ENCODE measurements around the gene SMIM38. TPM values are rescaled to one million over a fixed set of nuclear protein-coding genes. Genes with fewer than 3 reads are reported as not detected.
A peak's percentile ranks its signal among the peaks of the same experiment; 100 is the strongest.
"Not testable (repeated sequence)": the region's sequence is repeated elsewhere in the genome, so short reads cannot be mapped to it uniquely, and the experiment has no call there.

The SMIM38 gene
- total RNA-seq, 1 donor from 2014 or later, result 2.2 TPM

- ATAC-seq, result no peak
- peak; percentile 42 for DNase-seq (ENCODE audit: low spot score)
- intact Hi-C loops (cut with DNase I), result loop anchor here (10.0 kb wide), 1 partner anchor 80 kb away; no protein-coding TSS in a partner anchor
Measured at GRCh38 chr11:69134957-69135356, 20.8 kb upstream of the SMIM38 start.

DNA sequence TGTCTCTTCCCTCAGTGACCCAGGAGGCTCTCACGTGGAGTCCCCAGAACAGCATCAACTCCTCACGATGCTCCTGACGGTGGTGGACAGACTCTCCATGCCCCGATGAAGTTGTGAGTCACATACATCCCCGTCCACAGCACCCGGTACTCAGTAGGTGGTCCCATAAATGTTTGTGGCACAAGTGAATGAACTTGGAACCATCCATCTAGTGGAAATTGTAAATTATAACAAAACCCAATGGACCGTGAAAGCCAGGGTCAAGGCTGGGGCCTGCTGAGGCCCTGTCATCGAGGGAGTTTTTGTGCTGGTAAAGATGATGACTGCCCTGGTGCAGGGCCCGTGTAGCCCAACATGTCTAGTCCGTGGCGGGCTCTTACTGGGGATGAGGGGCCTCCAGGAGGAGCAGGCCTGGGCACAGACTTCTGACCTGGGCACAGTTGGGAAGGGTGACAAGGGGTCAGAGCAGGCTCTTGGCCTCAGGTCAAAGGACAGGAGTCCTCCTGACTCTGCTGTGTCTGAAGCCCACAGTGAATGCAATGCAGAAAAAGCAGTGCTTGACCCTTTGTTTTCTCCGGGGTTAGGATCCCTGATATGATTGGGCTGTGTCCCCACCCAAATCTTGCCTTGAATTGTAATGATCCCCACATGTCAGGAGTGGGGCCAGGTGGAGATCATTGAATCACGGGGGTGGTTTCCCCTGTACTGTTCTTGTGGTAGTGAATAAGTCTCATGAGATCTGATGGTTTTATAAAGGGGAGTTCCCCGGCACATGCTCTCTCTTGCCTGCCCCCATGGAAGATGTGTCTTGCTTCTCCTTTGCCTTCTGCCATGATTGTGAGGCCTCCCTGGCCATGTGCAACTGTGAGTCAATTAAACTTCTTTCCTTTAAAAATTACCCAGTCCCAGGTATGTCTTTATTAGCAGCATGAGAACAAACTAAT lies 20.0 kb upstream of the SMIM38 start:
- intact Hi-C loops (cut with DNase I), result loop anchor here (10.0 kb wide), 1 partner anchor 79 kb away; no protein-coding TSS in a partner anchor
- ATAC-seq (no peak), DNase-seq (ENCODE audit: low spot score) (peak; percentile 33)

DNA sequence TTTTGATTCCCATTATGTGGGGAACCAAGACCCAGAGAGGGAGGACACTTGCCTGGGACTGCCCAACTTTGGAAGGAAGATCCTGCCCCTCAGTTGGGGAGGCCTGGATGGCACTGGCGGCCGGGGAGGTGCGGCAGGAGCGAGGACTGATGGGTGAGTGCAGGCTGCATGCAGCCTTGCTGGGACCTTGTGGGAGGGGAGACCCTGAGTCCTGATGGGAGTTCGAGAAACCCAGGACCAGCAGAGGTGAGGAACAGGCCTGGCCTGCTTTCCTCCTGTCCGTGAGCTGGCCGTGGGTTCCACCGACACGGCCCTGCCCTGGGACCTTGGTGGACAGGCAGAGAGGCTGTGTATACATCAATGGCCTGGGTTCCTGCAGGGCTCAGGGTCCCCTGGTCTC lies 19.3 kb upstream of the SMIM38 start:
- ATAC-seq, result no peak
- intact Hi-C loops (cut with DNase I), result loop anchor here (10.0 kb wide), 1 partner anchor 78 kb away; no protein-coding TSS in a partner anchor
- no peak for DNase-seq (ENCODE audit: low spot score)

DNA sequence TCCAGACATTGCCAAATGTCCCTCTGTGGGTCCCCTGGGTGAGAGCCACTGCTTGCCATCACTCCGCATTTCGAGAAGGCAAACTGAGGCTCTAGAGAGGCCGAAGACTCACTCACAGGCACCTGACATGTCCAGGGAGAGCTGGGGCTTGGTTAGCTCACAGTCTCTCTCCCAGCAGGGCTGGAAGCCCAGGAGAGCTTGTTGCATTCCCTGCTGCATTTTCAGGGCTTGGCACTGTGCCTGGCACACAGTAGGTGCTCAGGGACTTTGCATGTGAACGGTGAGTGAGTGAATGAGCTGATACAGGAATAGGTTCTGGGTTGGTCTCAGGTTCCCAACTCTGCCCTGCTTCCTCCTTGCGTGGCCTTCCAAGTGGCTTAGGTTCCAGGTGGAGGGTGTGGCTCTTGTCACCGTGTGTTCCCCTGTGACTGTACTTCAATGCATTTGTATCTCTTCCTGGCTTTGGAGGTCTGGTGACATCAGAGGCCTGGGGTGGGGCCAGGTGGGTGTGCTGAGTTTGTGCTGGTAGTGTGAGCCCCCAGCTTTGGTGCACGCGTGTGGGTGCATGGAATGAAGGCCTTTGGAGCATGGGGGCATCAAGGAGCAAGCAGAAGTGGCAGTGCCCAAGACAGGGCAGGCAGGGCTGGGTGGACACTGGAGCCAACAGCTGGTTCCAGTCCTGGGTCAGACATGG lies 18.4 kb upstream of the SMIM38 start:
- peak; percentile 51 for DNase-seq (ENCODE audit: low spot score)

GRCh38 chr11:69138265-69138664 lies 17.5 kb upstream of the SMIM38 start:
- no peak for ATAC-seq
- intact Hi-C loops (cut with DNase I), result loop anchor here (10.0 kb wide), 1 partner anchor 77 kb away; no protein-coding TSS in a partner anchor
- DNase-seq (ENCODE audit: low spot score), result peak; percentile 54

More for the DNA sequence above, 18.4 kb upstream of the SMIM38 start:
- intact Hi-C loops (cut with DNase I), result loop anchor here (10.0 kb wide), 1 partner anchor 78 kb away; no protein-coding TSS in a partner anchor
- ATAC-seq, result no peak

DNA sequence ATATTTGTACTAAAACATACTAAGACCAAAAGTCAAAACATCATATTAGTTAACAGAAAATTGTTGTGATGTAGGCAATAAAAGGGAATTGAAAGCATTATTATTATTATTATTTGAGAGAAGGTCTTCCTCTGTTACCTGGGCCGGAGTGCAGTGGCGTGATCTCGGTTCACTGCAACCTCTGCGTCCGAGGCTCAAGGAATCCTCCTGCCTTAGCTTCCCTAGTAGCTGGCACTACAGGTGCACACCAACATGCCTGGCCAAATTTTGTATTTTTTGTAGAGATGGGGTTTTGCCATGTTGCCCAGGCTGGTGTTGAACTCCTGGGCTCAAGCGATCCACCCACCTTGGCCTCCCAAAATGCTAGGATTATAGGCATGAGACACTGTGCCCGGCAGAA lies 15.6 kb upstream of the SMIM38 start:
- ATAC-seq; intact Hi-C loops (cut with DNase I); DNase-seq (ENCODE audit: low spot score): not testable (repeated sequence)

DNA sequence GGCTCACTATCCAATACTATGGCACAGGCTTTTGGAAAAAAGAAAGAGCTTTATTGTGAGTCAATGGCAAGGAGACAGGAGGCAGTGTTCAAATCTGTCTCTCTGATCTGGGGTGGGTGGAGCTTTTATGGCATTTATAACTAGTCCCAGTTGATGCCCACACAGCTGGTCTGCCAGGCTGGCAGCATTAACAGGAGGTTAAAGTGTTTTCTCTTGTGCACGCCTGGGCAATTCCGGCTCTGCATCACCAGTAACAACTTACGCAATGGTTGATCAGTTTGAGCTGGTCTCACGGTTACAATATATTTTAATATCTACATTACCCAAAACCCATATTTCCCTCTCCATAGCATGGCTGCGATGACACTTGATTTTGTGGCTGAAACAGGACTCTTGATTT lies 15.1 kb upstream of the SMIM38 start:
- ATAC-seq (peak; percentile 20), DNase-seq (ENCODE audit: low spot score) (no peak)
- intact Hi-C loops (cut with DNase I), result no loop called here

DNA sequence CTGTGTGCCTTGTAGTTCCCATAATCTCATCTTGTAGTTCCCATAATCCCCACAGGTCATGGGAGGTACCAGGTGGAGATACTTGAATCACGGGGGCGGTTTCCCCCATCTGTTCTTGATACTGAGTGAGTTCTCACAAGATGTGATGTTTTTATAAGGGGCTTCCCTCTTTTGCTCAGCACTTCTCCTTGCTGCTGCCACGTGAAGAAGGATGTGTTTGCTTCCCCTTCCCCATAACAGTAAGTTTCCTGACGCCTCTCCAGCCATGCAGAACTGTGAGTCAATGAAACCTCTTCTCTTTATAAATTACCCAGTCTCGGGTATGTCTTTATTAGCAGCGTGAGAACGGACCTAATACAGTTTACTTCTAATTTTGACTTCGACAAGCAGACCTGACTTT lies 14.0 kb upstream of the SMIM38 start:
- no peak for DNase-seq (ENCODE audit: low spot score)
- ATAC-seq, result no peak
- intact Hi-C loops (cut with DNase I), result no loop called here

GRCh38 chr11:69142895-69143294 lies 12.8 kb upstream of the SMIM38 start:
- intact Hi-C loops (cut with DNase I), result no loop called here
- DNase-seq (ENCODE audit: low spot score) (no peak), ATAC-seq (no peak)

- DNase-seq (ENCODE audit: low spot score), result no peak
- ATAC-seq, result no peak
- intact Hi-C loops (cut with DNase I), result no loop called here
Measured at GRCh38 chr11:69144316-69145049, 11.3 kb upstream of the SMIM38 start.

DNA sequence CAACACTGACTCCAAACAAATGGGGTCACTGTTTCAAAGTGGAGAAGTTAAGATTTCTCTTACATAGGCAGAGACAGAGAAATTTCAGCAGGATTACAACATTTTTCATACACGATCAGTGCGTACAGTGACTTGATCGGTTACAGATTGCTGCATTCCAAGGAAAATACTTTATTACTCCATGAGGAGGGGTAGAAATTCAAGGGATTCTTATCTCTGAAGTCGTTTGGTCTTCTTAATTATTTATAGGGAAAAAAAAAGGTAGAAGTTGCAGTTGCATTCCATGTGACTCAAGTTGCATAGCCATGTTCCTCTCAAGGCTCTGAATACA lies 10.7 kb upstream of the SMIM38 start:
- intact Hi-C loops (cut with DNase I), result no loop called here
- DNase-seq (ENCODE audit: low spot score) (no peak), ATAC-seq (no peak)

GRCh38 chr11:69148377-69148762 lies 7.4 kb upstream of the SMIM38 start:
- ATAC-seq (no peak), DNase-seq (ENCODE audit: low spot score) (no peak)
- intact Hi-C loops (cut with DNase I), result no loop called here

DNA sequence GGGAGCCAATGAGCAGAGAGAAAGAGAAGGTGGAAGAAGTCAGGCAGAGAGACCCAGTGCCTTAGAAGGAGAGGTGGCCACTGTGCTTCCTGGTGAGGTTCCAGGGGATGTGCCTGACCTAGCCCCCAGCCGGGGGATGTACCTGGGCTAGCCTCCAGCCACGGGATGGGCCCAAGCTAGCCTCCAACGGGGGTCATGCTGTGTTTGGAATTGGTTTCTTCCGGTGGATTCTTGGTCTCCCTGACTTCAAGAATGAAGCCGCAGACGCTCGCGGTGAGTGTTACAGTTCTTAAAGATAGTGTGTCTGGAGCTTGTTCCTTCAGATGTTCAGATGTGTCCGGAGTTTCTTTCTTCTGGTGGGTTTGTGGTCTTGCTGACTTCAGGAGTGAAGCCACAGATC lies 6.9 kb upstream of the SMIM38 start:
- peak; percentile 38 for DNase-seq (ENCODE audit: low spot score)
- intact Hi-C loops (cut with DNase I), result no loop called here
- no peak for ATAC-seq

DNA sequence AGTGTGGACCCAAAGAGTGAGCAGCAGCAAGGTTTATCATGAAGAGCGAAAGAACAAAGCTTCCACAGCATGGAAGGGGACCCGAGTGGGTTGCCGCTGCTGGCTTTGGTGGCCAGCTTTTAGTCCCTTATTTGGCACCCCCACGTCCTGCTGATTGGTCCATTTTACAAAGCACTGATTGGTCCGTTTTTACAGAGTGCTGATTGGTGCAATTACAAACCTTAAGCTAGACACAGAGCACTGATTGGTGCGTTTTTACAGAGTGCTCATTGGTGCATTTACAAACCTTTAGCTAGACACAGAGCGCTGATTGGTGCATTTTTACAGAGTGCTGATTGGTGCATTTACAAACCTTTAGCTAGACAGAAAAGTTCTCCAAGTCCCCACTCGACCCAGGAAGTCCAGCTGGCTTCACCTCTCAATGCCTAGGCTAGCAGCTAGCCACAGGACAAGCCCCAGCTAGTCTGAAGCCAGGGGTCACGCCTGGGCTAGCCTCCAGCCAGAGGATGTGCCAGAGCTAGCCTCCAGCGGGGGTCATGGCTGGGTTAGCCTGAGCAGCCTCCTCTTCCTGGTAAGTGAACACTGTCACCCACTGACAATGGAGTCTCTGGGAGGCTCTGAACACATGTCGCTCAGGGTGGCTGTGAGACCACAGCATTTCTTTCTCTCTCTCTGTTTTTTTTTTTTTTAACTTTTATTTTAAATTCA lies 6.2 kb upstream of the SMIM38 start:
- intact Hi-C loops (cut with DNase I); ATAC-seq; DNase-seq (ENCODE audit: low spot score): not testable (repeated sequence)

- DNase-seq (ENCODE audit: low spot score) (no peak), ATAC-seq (no peak)
- intact Hi-C loops (cut with DNase I), result no loop called here
Measured at GRCh38 chr11:69150175-69150574, 5.6 kb upstream of the SMIM38 start.

- DNase-seq (ENCODE audit: low spot score), result no peak
- ATAC-seq, result no peak
- intact Hi-C loops (cut with DNase I), result no loop called here
Measured at GRCh38 chr11:69151836-69152235, 3.9 kb upstream of the SMIM38 start.

DNA sequence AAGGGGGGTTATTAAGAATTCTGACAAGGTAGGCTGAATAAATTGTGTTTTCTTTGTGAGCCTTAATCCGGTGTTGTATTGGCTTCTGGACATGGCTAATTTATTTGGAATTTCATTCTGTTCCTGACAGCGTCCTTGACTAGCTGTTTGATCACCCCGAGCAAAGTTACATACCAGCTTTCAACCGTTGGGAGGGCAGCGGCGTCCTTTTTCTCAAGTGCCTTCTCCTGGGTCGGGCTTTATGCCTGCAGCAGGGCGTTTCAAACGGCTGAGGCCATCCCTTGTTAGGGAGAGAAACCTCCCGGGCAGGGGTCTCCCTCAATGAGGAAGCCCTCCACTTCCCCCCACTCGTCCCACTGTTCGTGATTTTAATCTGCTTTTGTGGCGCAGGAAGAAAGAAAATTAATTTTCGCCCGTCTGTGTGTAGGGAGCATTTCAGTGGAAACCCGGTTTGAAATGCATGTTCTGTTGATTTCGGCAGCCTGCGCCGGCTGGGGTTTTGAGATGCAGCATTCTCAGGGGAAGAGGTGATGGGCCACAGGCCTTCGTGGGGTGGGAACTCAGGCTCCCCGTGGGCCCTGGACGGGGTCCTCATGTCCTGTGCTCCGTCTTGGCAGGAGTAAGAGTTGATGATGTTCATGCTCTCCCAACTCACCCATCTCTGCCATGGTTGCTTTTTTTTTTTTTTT lies 2.9 kb upstream of the SMIM38 start:
- DNase-seq (ENCODE audit: low spot score) (no peak), ATAC-seq (no peak)
- intact Hi-C loops (cut with DNase I), result no loop called here

DNA sequence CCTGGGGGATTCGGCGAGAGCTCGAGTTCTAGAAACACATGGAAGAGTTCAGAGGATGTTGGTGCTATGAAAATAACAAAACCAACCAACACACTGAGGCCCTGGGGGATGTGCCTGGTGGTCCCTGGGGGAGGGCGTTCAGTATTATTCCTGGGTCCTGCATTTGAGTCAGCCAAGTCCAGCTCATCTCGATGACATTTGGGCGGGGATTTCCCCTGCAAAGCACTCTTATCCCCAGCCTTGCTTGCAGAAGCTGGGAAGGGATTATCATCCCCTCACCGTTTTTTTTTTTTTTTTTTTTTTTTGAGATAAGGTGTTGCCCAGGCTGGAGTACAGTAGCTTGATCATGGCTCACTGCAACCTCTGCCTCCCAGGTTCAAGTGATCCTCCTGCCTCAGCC lies 2.1 kb upstream of the SMIM38 start:
- intact Hi-C loops (cut with DNase I), result no loop called here
- no peak for DNase-seq (ENCODE audit: low spot score)
- no peak for ATAC-seq

All from sciatic nerve (tissue), 2 donors.